Astrocyte (in vitro differentiated cells and primary cell): ENCODE measurements around the gene ZNF544. TPM values are rescaled to one million over a fixed set of nuclear protein-coding genes. Genes with fewer than 3 reads are reported as not detected.

Experiments
- DNase-seq: peaks from one replicate; pipeline ENCODE4 v3.0.0-alpha.2; 2010; ENCODE audit warnings: low read depth
- FAIRE-seq: peaks from 2 replicates; lab custom pipeline; 2011; peaks lifted over from hg19 to GRCh38; lab: Jason Lieb, UNC
- H2AFZ ChIP-seq: 2 replicates; pipeline ENCODE4 v1.6.0; 2012; ENCODE audit warnings: low read depth, low read length, inconsistent platforms
- H3K27ac ChIP-seq: 2 replicates; pipeline ENCODE4 v1.5.1; 2011; ENCODE audit warnings: low read depth, low read length, inconsistent platforms
- H3K27me3 ChIP-seq: 2 replicates; pipeline ENCODE4 v1.6.0; 2011; ENCODE audit warnings: low read length, inconsistent platforms; ENCODE audit not compliant: insufficient read depth
- H3K36me3 ChIP-seq: 2 replicates; pipeline ENCODE4 v1.5.1; 2011; ENCODE audit warnings: low read length, inconsistent platforms; ENCODE audit not compliant: insufficient read depth
- H3K4me1 ChIP-seq: 2 replicates; pipeline ENCODE4 v1.5.1; 2011; ENCODE audit warnings: low read length, inconsistent platforms; ENCODE audit not compliant: insufficient read depth
- H3K4me2 ChIP-seq: 2 replicates; pipeline ENCODE4 v1.6.0; 2012; ENCODE audit warnings: low read length, inconsistent platforms
- H3K4me3 ChIP-seq: 2 replicates; pipeline ENCODE4 v1.5.1; 2011; ENCODE audit warnings: low read depth, mild to moderate bottlenecking, low read length, inconsistent platforms; ENCODE audit not compliant: insufficient read depth
- H3K79me2 ChIP-seq: 2 replicates; pipeline ENCODE4 v1.6.0; 2012; ENCODE audit warnings: mild to moderate bottlenecking, low read length, inconsistent platforms; ENCODE audit not compliant: insufficient read depth
- H3K9ac ChIP-seq: 2 replicates; pipeline ENCODE4 v1.6.0; 2012; ENCODE audit warnings: mild to moderate bottlenecking, low read length, inconsistent platforms
- H3K9me3 ChIP-seq: 2 replicates; pipeline ENCODE4 v1.5.1; 2012; ENCODE audit warnings: low read depth, mild to moderate bottlenecking, low read length, inconsistent platforms; ENCODE audit not compliant: insufficient read depth
- H4K20me1 ChIP-seq: 2 replicates; pipeline ENCODE4 v1.6.0; 2012; ENCODE audit warnings: low read length, inconsistent platforms; ENCODE audit not compliant: insufficient read depth
- H3K27ac Mint-ChIP-seq: one replicate; pipeline ENCODE4 v1.8.0; 2021; ENCODE audit warnings: mild to moderate bottlenecking, mixed read lengths; ENCODE audit not compliant: unreplicated experiment
- H3K27me3 Mint-ChIP-seq: one replicate; pipeline ENCODE4 v1.8.0; 2021; ENCODE audit warnings: low read depth, mixed read lengths; ENCODE audit not compliant: unreplicated experiment
- H3K36me3 Mint-ChIP-seq: one replicate; pipeline ENCODE4 v1.8.0; 2021; ENCODE audit warnings: low read depth, mixed read lengths; ENCODE audit not compliant: unreplicated experiment
- H3K4me1 Mint-ChIP-seq: one replicate; pipeline ENCODE4 v1.8.0; 2021; ENCODE audit warnings: low read depth, mixed read lengths; ENCODE audit not compliant: unreplicated experiment
- H3K4me3 Mint-ChIP-seq: one replicate; pipeline ENCODE4 v1.8.0; 2021; ENCODE audit warnings: mild to moderate bottlenecking, moderate library complexity, mixed read lengths; ENCODE audit not compliant: unreplicated experiment
- H3K9me3 Mint-ChIP-seq: one replicate; pipeline ENCODE4 v1.8.0; 2021; ENCODE audit warnings: mild to moderate bottlenecking, mixed read lengths; ENCODE audit not compliant: unreplicated experiment
- EZH2 ChIP-seq: IDR thresholded peaks from 2 replicates; pipeline ENCODE4 v1.6.1; 2012; ENCODE audit warnings: mild to moderate bottlenecking, low read length, inconsistent platforms; ENCODE audit not compliant: insufficient read depth
- total RNA-seq: library from RNA; stranded (reverse); gene quantifications from 2 replicates; pipeline ENCODE4 v1.2.1, GENCODE V29; 2021
- TF ChIP-seq, protein P1 (sequence below): IDR thresholded peaks from 2 replicates; pipeline ENCODE4 v1.5.1; 2011; ENCODE audit warnings: low read depth, mild to moderate bottlenecking, inconsistent platforms, low read length, moderate library complexity; ENCODE audit not compliant: insufficient read depth

Gene ZNF544
- total RNA-seq, 1 donor from 2014 or later: 23.4 TPM

DNA sequence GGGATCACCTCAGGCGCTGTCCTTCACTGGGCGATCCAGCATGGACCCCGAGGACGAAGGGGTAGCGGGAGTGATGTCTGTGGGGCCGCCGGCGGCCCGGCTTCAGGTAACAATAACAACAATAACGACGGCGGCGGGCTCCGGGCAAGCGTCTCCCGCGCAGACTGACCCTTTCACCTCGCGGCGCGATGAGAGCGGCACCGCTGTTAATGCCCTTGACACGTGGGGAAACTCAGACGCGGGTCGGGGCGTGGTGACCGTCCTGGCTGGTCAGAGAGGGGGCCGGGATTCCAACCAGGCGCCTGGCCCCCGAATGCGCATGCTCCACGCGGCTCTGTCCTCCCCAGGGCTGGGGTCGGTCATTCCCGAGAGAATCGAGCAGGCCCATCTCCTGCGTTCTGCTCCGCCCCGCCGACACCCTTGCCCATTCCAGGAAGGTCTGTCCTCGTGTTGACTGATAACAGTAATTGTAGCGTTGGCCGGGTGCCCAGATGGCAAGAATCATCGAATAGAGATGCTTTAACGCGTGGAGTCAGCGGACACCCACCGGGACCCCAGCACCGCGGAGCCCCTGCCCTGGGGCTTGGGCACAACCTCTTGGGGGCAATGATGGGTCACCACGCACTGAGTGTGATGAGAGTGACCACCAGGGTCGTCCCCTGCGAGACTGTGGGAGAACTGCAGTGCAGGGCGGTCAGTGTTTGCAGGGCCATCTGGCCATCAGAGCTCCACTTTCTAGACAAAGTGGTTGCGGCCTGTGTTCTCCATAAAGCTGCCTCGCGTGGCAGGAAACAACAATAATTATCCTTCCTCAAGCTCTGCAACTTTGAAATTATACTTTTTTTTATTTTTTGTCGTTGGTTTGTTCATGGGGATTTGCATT, 50.6 kb downstream of the ZNF544 start:
- TF ChIP-seq EZH2: no peak
- TF ChIP-seq, protein P1, sequence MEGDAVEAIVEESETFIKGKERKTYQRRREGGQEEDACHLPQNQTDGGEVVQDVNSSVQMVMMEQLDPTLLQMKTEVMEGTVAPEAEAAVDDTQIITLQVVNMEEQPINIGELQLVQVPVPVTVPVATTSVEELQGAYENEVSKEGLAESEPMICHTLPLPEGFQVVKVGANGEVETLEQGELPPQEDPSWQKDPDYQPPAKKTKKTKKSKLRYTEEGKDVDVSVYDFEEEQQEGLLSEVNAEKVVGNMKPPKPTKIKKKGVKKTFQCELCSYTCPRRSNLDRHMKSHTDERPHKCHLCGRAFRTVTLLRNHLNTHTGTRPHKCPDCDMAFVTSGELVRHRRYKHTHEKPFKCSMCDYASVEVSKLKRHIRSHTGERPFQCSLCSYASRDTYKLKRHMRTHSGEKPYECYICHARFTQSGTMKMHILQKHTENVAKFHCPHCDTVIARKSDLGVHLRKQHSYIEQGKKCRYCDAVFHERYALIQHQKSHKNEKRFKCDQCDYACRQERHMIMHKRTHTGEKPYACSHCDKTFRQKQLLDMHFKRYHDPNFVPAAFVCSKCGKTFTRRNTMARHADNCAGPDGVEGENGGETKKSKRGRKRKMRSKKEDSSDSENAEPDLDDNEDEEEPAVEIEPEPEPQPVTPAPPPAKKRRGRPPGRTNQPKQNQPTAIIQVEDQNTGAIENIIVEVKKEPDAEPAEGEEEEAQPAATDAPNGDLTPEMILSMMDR: no peak
- Histone ChIP-seq H4K20me1 (peaks cover 19% of the 10 kb centered on the region), H3K4me2 (peak overlapping the region; percentile 89), H3K79me2 (peaks cover 68% of the 10 kb centered on the region), H3K9me3 (peaks cover 3% of the 10 kb centered on the region), H2AFZ (peak overlapping the region; percentile 94), H3K27ac (peak overlapping the region; percentile 93), H3K4me1 (peaks cover 7% of the 10 kb centered on the region), H3K4me3 (peak overlapping the region; percentile 95), H3K27me3 (no peaks in the 10 kb centered on the region), H3K36me3 (peaks cover 8% of the 10 kb centered on the region), H3K9ac (peak overlapping the region; percentile 95)
- DNase-seq (peak; percentile 66), FAIRE-seq (no peak)
- Mint-ChIP-seq H3K36me3 (peaks cover 36% of the 10 kb centered on the region), H3K27ac (peak overlapping the region; percentile 86), H3K4me1 (peaks cover 21% of the 10 kb centered on the region), H3K4me3 (peak overlapping the region; percentile 92), H3K27me3 (no peaks in the 10 kb centered on the region), H3K9me3 (peaks cover 2% of the 10 kb centered on the region)

- Histone ChIP-seq H3K4me2 (peak overlapping the region; percentile 89), H4K20me1 (peaks cover 23% of the 10 kb centered on the region), H3K27me3 (no peaks in the 10 kb centered on the region), H3K27ac (no peak overlapping the region), H3K9me3 (peaks cover 3% of the 10 kb centered on the region), H3K79me2 (peaks cover 74% of the 10 kb centered on the region), H3K36me3 (peaks cover 8% of the 10 kb centered on the region), H3K9ac (peak overlapping the region; percentile 95), H2AFZ (no peak overlapping the region), H3K4me1 (peaks cover 7% of the 10 kb centered on the region), H3K4me3 (peak overlapping the region; percentile 95)
- DNase-seq: no peak
- Mint-ChIP-seq H3K36me3 (peaks cover 34% of the 10 kb centered on the region), H3K27me3 (no peaks in the 10 kb centered on the region), H3K9me3 (peaks cover 2% of the 10 kb centered on the region), H3K4me3 (peak overlapping the region; percentile 92), H3K4me1 (peaks cover 16% of the 10 kb centered on the region), H3K27ac (peak overlapping the region; percentile 86)
- TF ChIP-seq, protein P1: no peak
- no peak for TF ChIP-seq EZH2
- FAIRE-seq: no peak
Measured at GRCh38 chr19:58279925-58280316, 51.2 kb downstream of the ZNF544 start.

DNA sequence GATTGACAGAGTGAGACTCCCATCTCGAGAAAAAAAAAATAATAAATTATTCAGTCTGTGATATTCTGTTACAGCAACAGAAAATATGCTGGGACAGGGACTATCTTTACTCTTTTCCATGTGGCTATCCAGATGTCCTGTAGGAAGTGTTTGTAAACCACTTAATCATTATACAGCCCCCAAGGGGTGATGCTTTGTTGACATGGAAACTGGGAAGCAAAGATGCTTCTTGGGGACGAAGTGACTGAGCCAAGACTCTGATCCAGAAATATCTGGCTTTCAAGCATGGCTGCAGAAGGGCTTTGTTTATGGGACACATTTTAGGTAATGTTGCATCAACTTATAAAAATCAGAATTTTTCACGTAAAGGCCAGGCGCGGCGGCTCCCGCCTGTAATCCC, 55.5 kb downstream of the ZNF544 start:
- Histone ChIP-seq H3K27ac (no peak overlapping the region), H4K20me1 (peaks cover 37% of the 10 kb centered on the region), H3K9ac (no peak overlapping the region), H2AFZ (no peak overlapping the region), H3K4me1 (peaks cover 7% of the 10 kb centered on the region), H3K9me3 (peaks cover 5% of the 10 kb centered on the region), H3K27me3 (no peaks in the 10 kb centered on the region), H3K4me3 (no peak overlapping the region), H3K36me3 (peaks cover 33% of the 10 kb centered on the region), H3K4me2 (no peak overlapping the region), H3K79me2 (peaks cover 61% of the 10 kb centered on the region)
- H3K4me1 Mint-ChIP-seq: peaks cover 11% of the 10 kb centered on the region
- peaks cover 39% of the 10 kb centered on the region for H3K36me3 Mint-ChIP-seq
- no peak overlapping the region for H3K4me3 Mint-ChIP-seq
- H3K27ac Mint-ChIP-seq: no peak overlapping the region
- FAIRE-seq: no peak
- no peak for TF ChIP-seq EZH2
- TF ChIP-seq, protein P1: no peak
- DNase-seq: no peak
- peaks cover 6% of the 10 kb centered on the region for H3K9me3 Mint-ChIP-seq
- H3K27me3 Mint-ChIP-seq: no peaks in the 10 kb centered on the region
